ENCODE data around the gene FURIN. TPM values are rescaled to one million over a fixed set of nuclear protein-coding genes. Genes with fewer than 3 reads are reported as not detected.

The FURIN gene
- total RNA-seq, 1 donor from 2014 or later, result 8.3 TPM

- Histone ChIP-seq H3K4me2 (peak overlapping the region; percentile 72), H3K4me1 (peaks cover 13% of the 10 kb centered on the region), H3K4me3 (peak overlapping the region; percentile 29), H3F3A (ENCODE audit: low read depth) (peaks cover 16% of the 10 kb centered on the region), H4K20me1 (ENCODE audit: low read depth) (no peaks in the 10 kb centered on the region), H2AFZ (replicated peaks) (peak overlapping the region; percentile 96), H3K27me3 (no peaks in the 10 kb centered on the region), H3K9me3 (ENCODE audit: low read depth) (no peaks in the 10 kb centered on the region), H3K27ac (no peak overlapping the region), H3K9ac (peak overlapping the region; percentile 47), H3K36me3 (no peaks in the 10 kb centered on the region), H3K79me2 (ENCODE audit: low read depth) (no peaks in the 10 kb centered on the region)
- Mint-ChIP-seq H3K4me1 (peaks cover 17% of the 10 kb centered on the region), H3K27me3 (ENCODE audit: insufficient read depth, low read depth) (peaks cover 6% of the 10 kb centered on the region), H3K27ac (no peak overlapping the region), H3K36me3 (no peaks in the 10 kb centered on the region), H3K4me3 (peak overlapping the region; percentile 41), H3K9me3 (no peaks in the 10 kb centered on the region)
- no peak for DNase-seq (ENCODE audit: low spot score)
- TF ChIP-seq EZH2 (IDR thresholded peaks at IDR 0.05) (no peak), EZH2phosphoT487 (IDR thresholded peaks at IDR 0.05) (no peak), CTCF (IDR thresholded peaks at IDR 0.05) (no peak)
Observed at GRCh38 chr15:90884719-90885431, 16.5 kb downstream of the FURIN start.

- Mint-ChIP-seq H3K27me3 (ENCODE audit: insufficient read depth, low read depth) (peaks cover 4% of the 10 kb centered on the region), H3K4me1 (peaks cover 17% of the 10 kb centered on the region), H3K27ac (no peak overlapping the region), H3K4me3 (no peak overlapping the region), H3K9me3 (no peaks in the 10 kb centered on the region), H3K36me3 (no peaks in the 10 kb centered on the region)
- peaks cover 13% of the 10 kb centered on the region for H3K4me1 ChIP-seq
- H3F3A ChIP-seq (ENCODE audit: low read depth), result peaks cover 16% of the 10 kb centered on the region
- no peaks in the 10 kb centered on the region for H3K27me3 ChIP-seq
- no peaks in the 10 kb centered on the region for H3K79me2 ChIP-seq (ENCODE audit: low read depth)
- no peak overlapping the region for H2AFZ ChIP-seq (replicated peaks)
- H3K4me2 ChIP-seq, result no peak overlapping the region
- DNase-seq (ENCODE audit: low spot score), result peak; percentile 85
- H4K20me1 ChIP-seq (ENCODE audit: low read depth), result no peaks in the 10 kb centered on the region
- H3K9me3 ChIP-seq (ENCODE audit: low read depth), result no peaks in the 10 kb centered on the region
- no peak overlapping the region for H3K9ac ChIP-seq
- TF ChIP-seq CTCF (IDR thresholded peaks at IDR 0.05), result peak; percentile 100
- TF ChIP-seq EZH2 (IDR thresholded peaks at IDR 0.05), result no peak
- TF ChIP-seq EZH2phosphoT487 (IDR thresholded peaks at IDR 0.05), result no peak
- H3K4me3 ChIP-seq, result no peak overlapping the region
- no peak overlapping the region for H3K27ac ChIP-seq
- H3K36me3 ChIP-seq, result no peaks in the 10 kb centered on the region
Observed at GRCh38 chr15:90885432-90886290, 17.3 kb downstream of the FURIN start.

- Histone ChIP-seq H3F3A (ENCODE audit: low read depth) (peaks cover 16% of the 10 kb centered on the region), H3K4me1 (peaks cover 13% of the 10 kb centered on the region), H3K79me2 (ENCODE audit: low read depth) (no peaks in the 10 kb centered on the region), H3K27ac (no peak overlapping the region), H3K4me2 (no peak overlapping the region), H4K20me1 (ENCODE audit: low read depth) (no peaks in the 10 kb centered on the region), H3K27me3 (no peaks in the 10 kb centered on the region), H3K36me3 (no peaks in the 10 kb centered on the region), H3K9ac (no peak overlapping the region), H2AFZ (replicated peaks) (no peak overlapping the region), H3K4me3 (no peak overlapping the region), H3K9me3 (ENCODE audit: low read depth) (no peaks in the 10 kb centered on the region)
- H3K9me3 Mint-ChIP-seq, result no peaks in the 10 kb centered on the region
- no peak overlapping the region for H3K4me3 Mint-ChIP-seq
- H3K36me3 Mint-ChIP-seq, result no peaks in the 10 kb centered on the region
- H3K27ac Mint-ChIP-seq, result no peak overlapping the region
- TF ChIP-seq EZH2phosphoT487 (IDR thresholded peaks at IDR 0.05) (no peak), EZH2 (IDR thresholded peaks at IDR 0.05) (no peak), CTCF (IDR thresholded peaks at IDR 0.05) (no peak)
- peaks cover 4% of the 10 kb centered on the region for H3K27me3 Mint-ChIP-seq (ENCODE audit: insufficient read depth, low read depth)
- no peak for DNase-seq (ENCODE audit: low spot score)
- H3K4me1 Mint-ChIP-seq, result peaks cover 17% of the 10 kb centered on the region
Observed at GRCh38 chr15:90886291-90886614, 17.9 kb downstream of the FURIN start.
